HEK293T (cell line): ENCODE results near the gene KIF1A.

Experiments used
- CTCF ChIA-PET: fragments of 350-600 bp; formaldehyde crosslinking; extraction: SDS; loops from one replicate; lab custom pipeline; 2021; ENCODE audit warnings: antibody characterized with exemption, inconsistent platforms; lab: Yijun Ruan, JAX
- POLR2A ChIA-PET: fragments of 350-600 bp; formaldehyde crosslinking; extraction: SDS; loops from one replicate; lab custom pipeline; 2020; ENCODE audit warnings: antibody characterized with exemption, inconsistent platforms; lab: Yijun Ruan, JAX
- DNase-seq: peaks from one replicate; pipeline ENCODE4 v3.0.0; 2012; ENCODE audit warnings: mixed read lengths; ENCODE audit errors: extremely low spot score
- ARNT ChIP-seq: fragments of 450-650 bp; IDR thresholded peaks from 2 replicates; pipeline ENCODE4 v1.6.1; 2017; ENCODE audit warnings: mild to moderate bottlenecking
- BHLHE40 ChIP-seq: fragments of 450-650 bp; IDR thresholded peaks from 2 replicates; pipeline ENCODE4 v1.6.1; 2016; ENCODE audit warnings: mild to moderate bottlenecking, moderate library complexity, borderline replicate concordance
- CTBP1 ChIP-seq: fragments of 450-650 bp; IDR thresholded peaks from 2 replicates; pipeline ENCODE4 v1.6.1; 2016; ENCODE audit warnings: borderline replicate concordance
- ELF4 ChIP-seq: fragments of 450-650 bp; IDR thresholded peaks from 2 replicates; pipeline ENCODE4 v1.6.1; 2017; ENCODE audit warnings: antibody characterized with exemption
- FOXA1 ChIP-seq: fragments of 450-650 bp; IDR thresholded peaks from 2 replicates; pipeline ENCODE4 v1.6.1; 2016; ENCODE audit warnings: mild to moderate bottlenecking
- FOXK2 ChIP-seq: fragments of 450-650 bp; IDR thresholded peaks from 2 replicates; pipeline ENCODE4 v1.6.1; 2016; ENCODE audit warnings: mild to moderate bottlenecking
- FOXM1 ChIP-seq: fragments of 450-650 bp; IDR thresholded peaks from 2 replicates; pipeline ENCODE4 v1.6.1; 2017; ENCODE audit warnings: mild to moderate bottlenecking, borderline replicate concordance
- HDGF ChIP-seq: fragments of 450-650 bp; IDR thresholded peaks from 2 replicates; pipeline ENCODE4 v1.6.1; 2017; ENCODE audit warnings: antibody characterized with exemption, borderline replicate concordance
- L3MBTL2 ChIP-seq: fragments of 450-650 bp; conservative IDR thresholded peaks from 2 replicates; pipeline ENCODE4 v1.6.1; 2016; ENCODE audit warnings: mild to moderate bottlenecking
- LEF1 ChIP-seq: fragments of 450-650 bp; IDR thresholded peaks from 2 replicates; pipeline ENCODE4 v1.6.1; 2017; ENCODE audit warnings: mild to moderate bottlenecking, borderline replicate concordance
- NFRKB ChIP-seq: fragments of 450-650 bp; IDR thresholded peaks from 2 replicates; pipeline ENCODE4 v1.6.1; 2016; ENCODE audit warnings: mild to moderate bottlenecking, moderate library complexity
- SP1 ChIP-seq: fragments of 450-650 bp; IDR thresholded peaks from 2 replicates; pipeline ENCODE4 v1.6.1; 2017
- SUZ12 ChIP-seq: fragments of 450-650 bp; IDR thresholded peaks from 2 replicates; pipeline ENCODE4 v1.6.1; 2016; ENCODE audit warnings: mild to moderate bottlenecking
- TARDBP ChIP-seq: fragments of 450-650 bp; IDR thresholded peaks from 2 replicates; pipeline ENCODE4 v1.6.1; 2016
- ZNF384 ChIP-seq: fragments of 450-650 bp; IDR thresholded peaks from 2 replicates; pipeline ENCODE4 v1.6.1; 2016
- TF ChIP-seq, protein P1 (sequence below): fragments of 450-650 bp; IDR thresholded peaks from 2 replicates; pipeline ENCODE4 v1.6.1; 2016

Gene KIF1A

GRCh38 chr2:240716130-240716798, 103.8 kb downstream of the KIF1A start:
- POLR2A ChIA-PET, result no interaction called here
- CTCF ChIA-PET, result no interaction called here
- DNase-seq, result no peak
- TF ChIP-seq HDGF, result no peak
- TF ChIP-seq FOXM1, result no peak
- TF ChIP-seq CTBP1, result no peak
- TF ChIP-seq TARDBP, result no peak
- no peak for TF ChIP-seq ARNT
- TF ChIP-seq SP1, result no peak
- TF ChIP-seq, protein P1, sequence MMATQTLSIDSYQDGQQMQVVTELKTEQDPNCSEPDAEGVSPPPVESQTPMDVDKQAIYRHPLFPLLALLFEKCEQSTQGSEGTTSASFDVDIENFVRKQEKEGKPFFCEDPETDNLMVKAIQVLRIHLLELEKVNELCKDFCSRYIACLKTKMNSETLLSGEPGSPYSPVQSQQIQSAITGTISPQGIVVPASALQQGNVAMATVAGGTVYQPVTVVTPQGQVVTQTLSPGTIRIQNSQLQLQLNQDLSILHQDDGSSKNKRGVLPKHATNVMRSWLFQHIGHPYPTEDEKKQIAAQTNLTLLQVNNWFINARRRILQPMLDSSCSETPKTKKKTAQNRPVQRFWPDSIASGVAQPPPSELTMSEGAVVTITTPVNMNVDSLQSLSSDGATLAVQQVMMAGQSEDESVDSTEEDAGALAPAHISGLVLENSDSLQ, result no peak
- no peak for TF ChIP-seq LEF1

- POLR2A ChIA-PET, result no interaction called here
- no peak for TF ChIP-seq FOXA1
- TF ChIP-seq ARNT, result no peak
- TF ChIP-seq LEF1, result no peak
- no peak for TF ChIP-seq ELF4
- TF ChIP-seq, protein P1, result no peak
- TF ChIP-seq ZNF384, result no peak
- CTCF ChIA-PET, result no interaction called here
- no peak for DNase-seq
These were observed 105.0 kb downstream of the KIF1A start for GRCh38 chr2:240714747-240715725.

DNA sequence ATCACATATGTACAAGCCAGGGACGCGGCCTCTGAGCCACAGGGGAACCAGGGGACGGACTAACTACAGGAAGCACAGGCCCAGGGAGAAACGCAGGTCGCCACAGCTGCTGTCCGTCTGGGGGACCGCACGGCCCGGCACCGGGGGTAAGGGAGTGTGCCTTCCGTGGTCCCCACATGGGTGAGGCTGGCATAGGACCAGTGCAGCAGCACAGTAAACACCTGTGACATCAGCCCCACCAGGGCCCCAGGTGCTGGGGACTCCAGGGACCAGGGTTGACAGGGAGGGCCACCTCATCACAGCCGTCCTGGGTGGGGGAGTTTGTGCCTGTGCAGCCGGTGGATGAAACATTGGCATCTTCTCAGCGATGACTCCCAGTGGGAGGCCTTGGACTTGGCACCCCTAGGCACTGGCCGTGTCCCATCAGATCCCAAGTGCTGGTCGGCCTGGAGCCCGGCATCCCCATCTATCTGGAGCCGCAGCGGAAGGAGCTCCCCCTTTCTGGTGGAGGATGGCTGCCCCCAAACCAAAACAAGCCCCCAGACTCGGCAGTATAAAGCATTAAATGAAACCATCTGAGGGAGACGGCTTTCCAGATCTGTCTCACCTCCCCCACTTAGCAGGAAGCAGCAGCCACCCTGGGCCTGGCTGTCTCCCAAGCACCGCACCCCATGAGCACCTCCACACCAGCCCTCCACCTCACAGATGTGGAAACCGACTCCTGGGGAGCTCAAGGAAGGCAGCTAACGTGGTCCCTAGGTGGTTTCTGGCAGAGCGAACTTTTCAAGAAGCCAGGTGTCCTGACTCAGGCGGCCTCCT, 105.9 kb downstream of the KIF1A start:
- POLR2A ChIA-PET, result no interaction called here
- CTCF ChIA-PET, result no interaction called here
- no peak for TF ChIP-seq NFRKB
- TF ChIP-seq FOXK2, result no peak
- TF ChIP-seq FOXM1, result no peak
- no peak for TF ChIP-seq L3MBTL2
- no peak for TF ChIP-seq ARNT
- TF ChIP-seq CTBP1, result no peak
- TF ChIP-seq FOXA1, result no peak
- TF ChIP-seq ZNF384, result no peak
- no peak for TF ChIP-seq BHLHE40
- no peak for DNase-seq

- no peak for DNase-seq
- POLR2A ChIA-PET, result no interaction called here
- CTCF ChIA-PET, result no interaction called here
- TF ChIP-seq, protein P1, result no peak
- TF ChIP-seq ELF4 (no peak), HDGF (no peak), SP1 (no peak), L3MBTL2 (no peak), ARNT (no peak), CTBP1 (no peak)
These were observed 106.7 kb downstream of the KIF1A start for GRCh38 chr2:240713071-240713927.

DNA sequence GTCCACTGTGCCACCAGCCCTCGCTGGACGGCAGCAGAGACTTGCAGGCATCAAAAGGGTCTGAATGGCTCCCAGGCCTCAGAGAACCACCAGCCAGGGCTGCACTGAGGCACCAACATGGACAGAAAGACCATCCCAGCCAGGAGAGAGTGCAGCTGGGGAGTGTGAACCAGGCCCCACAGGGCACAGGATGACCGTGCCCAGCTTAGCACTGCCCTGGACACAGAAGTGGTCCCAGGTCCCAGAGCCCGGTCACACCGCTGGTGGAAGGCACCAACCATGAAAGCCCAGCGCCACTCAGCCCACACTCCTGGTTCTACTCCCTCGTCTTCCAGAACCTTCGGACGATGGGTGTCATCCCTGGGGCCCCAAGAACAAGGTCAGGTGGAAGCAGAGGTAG, 107.9 kb downstream of the KIF1A start:
- TF ChIP-seq ELF4 (no peak), ARNT (no peak), FOXK2 (no peak), SUZ12 (no peak), HDGF (no peak), FOXA1 (no peak), LEF1 (no peak), TARDBP (no peak), FOXM1 (no peak), BHLHE40 (no peak), ZNF384 (no peak), L3MBTL2 (no peak), SP1 (no peak), NFRKB (no peak)
- TF ChIP-seq, protein P1, result no peak
- no peak for DNase-seq
- POLR2A ChIA-PET, result no interaction called here

More for the DNA sequence above, 107.9 kb downstream of the KIF1A start:
- CTCF ChIA-PET, result no interaction called here
